ENCODE results near the gene PLCZ1.

- TF ChIP-seq YY1 (IDR thresholded peaks at IDR 0.05; ENCODE audit: insufficient read depth, insufficient read length) (no peak), SUZ12 (IDR thresholded peaks at IDR 0.05; ENCODE audit: extremely low read depth, insufficient read depth, insufficient read length) (no peak)
Observed at GRCh38 chr12:18703911-18704310, 33.9 kb downstream of the PLCZ1 start.

Data from NT2/D1 (cell line).